Prostate gland (tissue), 2 donors: ENCODE measurements around the gene IL22RA1. TPM values are rescaled to one million over a fixed set of nuclear protein-coding genes. Genes with fewer than 3 reads are reported as not detected.

Source experiments
- DNase-seq: peaks from one replicate; pipeline ENCODE4 v3.0.0-alpha.2; 2019; ENCODE audit warnings: low spot score
- H3K27ac ChIP-seq, 2 donors: fragments of 200-600 bp; sonication (generic); 2 replicates each; pipeline ENCODE4 v1.5.1; 2017 to 2019
- H3K27me3 ChIP-seq: fragments of 200-600 bp; sonication (generic); replicated peaks from 2 replicates; pipeline ENCODE4 v1.5.1; 2019; ENCODE audit not compliant: insufficient read depth
- H3K36me3 ChIP-seq, 2 donors: fragments of 200-600 bp; sonication (generic); 1 replicate in 1 of 2; 2 replicates in 1 of 2; pipeline versions ENCODE4 v1.5.1 to v1.8.1; 2017 to 2019
- H3K4me1 ChIP-seq: fragments of 200-600 bp; sonication (generic); replicated peaks from 2 replicates; pipeline ENCODE4 v1.5.1; 2019
- H3K4me3 ChIP-seq, 2 donors: fragments of 200-600 bp; sonication (generic); 2 replicates each; pipeline ENCODE4 v1.5.1; 2017 to 2019
- H3K9me3 ChIP-seq: fragments of 200-600 bp; sonication (generic); 2 replicates; pipeline ENCODE4 v1.5.1; 2017
- CTCF ChIP-seq, 4 experiments: fragments of 200-600 bp in 2 of 4; fragments of 450-650 bp in 2 of 4; sonication (generic) in 2 of 4; IDR thresholded peaks; 1 replicate in 3 of 4; 2 replicates in 1 of 4; pipeline ENCODE4 v1.5.1; 2016 to 2019; ENCODE audit warnings: antibody characterized with exemption in 4 of 4, mild to moderate bottlenecking in 2 of 4, moderate library complexity in 2 of 4
- POLR2A ChIP-seq: fragments of 450-650 bp; IDR thresholded peaks from one replicate; pipeline ENCODE4 v1.6.1; 2016; ENCODE audit warnings: antibody characterized with exemption, mild to moderate bottlenecking
- POLR2AphosphoS5 ChIP-seq: sonication (generic); formaldehyde crosslinking; IDR thresholded peaks from one replicate; pipeline ENCODE4 v1.6.1; 2017; ENCODE audit warnings: antibody characterized with exemption
- WGBS: methylation state at CpG from one replicate; pipeline ENCODE4 v1.1.5; 2018; 5-methylcytosine and 5-hydroxymethylcytosine counted together
- intact Hi-C: fragments of 100-400 bp; cut with DNase I; formaldehyde crosslinking; loops from one replicate; pipeline ENCODE4 v1.14.2; 2022
- total RNA-seq, 2 donors: library from RNA; depleted of rRNA; stranded (reverse); fragments of >200 nt; gene quantifications; one replicate each; pipeline ENCODE4 v1.1.0, GENCODE V29; 2016

IL22RA1 gene
- total RNA-seq, 2 donors from 2014 or later, result 0.82 to 1.0 TPM

- no peak overlapping the region for H3K4me3 ChIP-seq
- no peak for DNase-seq
- no peaks in the 10 kb centered on the region for H3K9me3 ChIP-seq
- WGBS, result 87% methylated on average over 9 of the region's 10 CpGs
- intact Hi-C loops, result no loop called here
- H3K27ac ChIP-seq, result no peak overlapping the region
- peaks cover 4% of the 10 kb centered on the region for H3K4me1 ChIP-seq
- H3K27me3 ChIP-seq, result no peaks in the 10 kb centered on the region
- TF ChIP-seq POLR2A, result no peak
- no peak for TF ChIP-seq CTCF (IDR thresholded peaks at IDR 0.05)
- no peak for TF ChIP-seq POLR2AphosphoS5
- H3K36me3 ChIP-seq, result no peaks in the 10 kb centered on the region
Measured at GRCh38 chr1:24141311-24141997, 1.5 kb downstream of the IL22RA1 start.

- Histone ChIP-seq H3K36me3 (no peaks in the 10 kb centered on the region), H3K9me3 (no peaks in the 10 kb centered on the region), H3K27ac (no peak overlapping the region), H3K4me3 (no peak overlapping the region), H3K27me3 (no peaks in the 10 kb centered on the region), H3K4me1 (peaks cover 4% of the 10 kb centered on the region)
- intact Hi-C loops, result no loop called here
- TF ChIP-seq CTCF (IDR thresholded peaks at IDR 0.05), result no peak
- TF ChIP-seq POLR2A, result no peak
- no peak for TF ChIP-seq POLR2AphosphoS5
- WGBS, result 84% methylated on average over 17 of the region's 17 CpGs
- DNase-seq, result no peak
Measured at GRCh38 chr1:24140741-24141181, 2.2 kb downstream of the IL22RA1 start.

GRCh38 chr1:24139841-24140425 is 3.0 kb downstream of the IL22RA1 start:
- TF ChIP-seq CTCF (IDR thresholded peaks at IDR 0.05), result no peak
- TF ChIP-seq POLR2A, result no peak
- no peak for TF ChIP-seq POLR2AphosphoS5
- Histone ChIP-seq H3K27me3 (no peaks in the 10 kb centered on the region), H3K4me3 (no peak overlapping the region), H3K4me1 (peaks cover 4% of the 10 kb centered on the region), H3K27ac (no peak overlapping the region), H3K36me3 (no peaks in the 10 kb centered on the region), H3K9me3 (no peaks in the 10 kb centered on the region)
- intact Hi-C loops, result no loop called here
- no peak for DNase-seq
- WGBS, result 89% methylated on average over 11 of the region's 11 CpGs

GRCh38 chr1:24139222-24139489 is 3.8 kb downstream of the IL22RA1 start:
- DNase-seq, result no peak
- Histone ChIP-seq H3K27ac (no peak overlapping the region), H3K4me1 (peaks cover 4% of the 10 kb centered on the region), H3K27me3 (no peaks in the 10 kb centered on the region), H3K36me3 (no peaks in the 10 kb centered on the region), H3K4me3 (no peak overlapping the region), H3K9me3 (no peaks in the 10 kb centered on the region)
- 81% methylated on average over 2 of the region's 2 CpGs for WGBS
- TF ChIP-seq CTCF (IDR thresholded peaks at IDR 0.05), result no peak
- no peak for TF ChIP-seq POLR2A
- no peak for TF ChIP-seq POLR2AphosphoS5
- intact Hi-C loops, result no loop called here
